Tibial nerve (tissue), 4 donors: Measurements from ENCODE around the gene TFPT. TPM values are rescaled to one million over a fixed set of nuclear protein-coding genes. Genes with fewer than 3 reads are reported as not detected.
A peak's percentile ranks its signal among the peaks of the same experiment; 100 is the strongest.

Experiments used
- DNase-seq, 2 donors: peaks; one replicate each; pipeline ENCODE4 v3.0.0-alpha.2; 2019; ENCODE audit warnings: low spot score in 2 of 2
- H3K27ac ChIP-seq, 4 donors: fragments of 200-600 bp; sonication (generic) in 3 of 4; one replicate each; pipeline ENCODE4 v1.5.1; 2017 to 2019; ENCODE audit warnings: mild to moderate bottlenecking in 1 of 4
- H3K27me3 ChIP-seq, 2 donors: fragments of 200-600 bp; sonication (generic) in 1 of 2; one replicate each; pipeline versions ENCODE4 v1.5.1 to v1.6.0; 2017 to 2019
- H3K36me3 ChIP-seq, 3 donors: fragments of 200-600 bp; sonication (generic); one replicate each; pipeline ENCODE4 v1.5.1; 2018 to 2019
- H3K4me1 ChIP-seq, 4 donors: fragments of 200-600 bp; sonication (generic) in 3 of 4; one replicate each; pipeline ENCODE4 v1.5.1; 2017 to 2019
- H3K4me3 ChIP-seq, 4 donors: fragments of 200-600 bp; sonication (generic) in 3 of 4; one replicate each; pipeline ENCODE4 v1.5.1; 2017 to 2019; ENCODE audit warnings: mild to moderate bottlenecking in 1 of 4, moderate library complexity in 1 of 4
- H3K9me3 ChIP-seq, 4 donors: fragments of 200-600 bp; sonication (generic) in 3 of 4; one replicate each; pipeline ENCODE4 v1.5.1; 2017 to 2019
- EP300 ChIP-seq, 2 donors: sonication (generic); formaldehyde crosslinking; IDR thresholded peaks; one replicate each; pipeline ENCODE4 v1.6.1; 2017; ENCODE audit warnings: antibody characterized with exemption in 2 of 2, mild to moderate bottlenecking in 1 of 2
- POLR2A ChIP-seq, 2 donors: fragments of 450-650 bp; IDR thresholded peaks; one replicate each; pipeline ENCODE4 v1.6.1; 2017; ENCODE audit warnings: antibody characterized with exemption in 2 of 2, mild to moderate bottlenecking in 2 of 2, moderate library complexity in 2 of 2
- WGBS, 2 donors: methylation state at CpG; one replicate each; pipeline ENCODE4 v1.1.5; 2018; 5-methylcytosine and 5-hydroxymethylcytosine counted together
- total RNA-seq, 4 donors: library from RNA; depleted of rRNA; stranded (reverse); fragments of >200 nt; gene quantifications; one replicate each; pipeline ENCODE4 v1.1.0, GENCODE V29; 2016
- TF ChIP-seq, protein P1 (sequence below), 5 experiments: fragments of 200-600 bp in 3 of 5; fragments of 450-650 bp in 2 of 5; sonication (generic) in 3 of 5; IDR thresholded peaks; one replicate each; pipeline ENCODE4 v1.5.1; 2016 to 2019; ENCODE audit warnings: antibody characterized with exemption in 5 of 5, mild to moderate bottlenecking in 3 of 5, moderate library complexity in 2 of 5

The TFPT gene
- total RNA-seq, 4 donors from 2014 or later: 9.6 to 19.0 (median 13.5) TPM

DNA sequence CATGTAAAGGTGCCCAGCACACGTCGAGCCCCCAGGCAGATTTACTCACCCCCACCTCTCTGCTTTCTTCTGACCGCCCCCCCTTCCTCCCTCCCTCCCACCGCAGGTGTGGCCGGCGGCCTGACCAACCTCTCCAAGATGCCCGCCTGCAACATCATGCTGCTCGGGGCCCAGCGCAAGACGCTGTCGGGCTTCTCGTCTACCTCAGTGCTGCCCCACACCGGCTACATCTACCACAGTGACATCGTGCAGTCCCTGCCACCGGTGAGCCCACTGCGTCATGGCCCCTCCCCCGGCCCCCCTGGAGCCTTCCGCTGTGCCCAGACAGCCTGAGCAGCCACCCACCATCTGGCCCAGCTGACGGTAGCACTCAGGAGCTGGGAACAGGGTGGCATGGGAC lies 8.9 kb upstream of the TFPT start:
- Histone ChIP-seq H3K27me3 (no peaks in the 10 kb centered on the region), H3K4me1 (no peaks in the 10 kb centered on the region), H3K4me3 (no peak overlapping the region), H3K36me3 (peaks cover 2 to 100% (median 43%) of the 10 kb centered on the region in 3 donors), H3K9me3 (no peaks in the 10 kb centered on the region), H3K27ac (no peak overlapping the region)
- 93 to 97% methylated on average over 12 to 19 of the region's 19 CpGs for WGBS, 2 donors
- no peak for DNase-seq
- TF ChIP-seq POLR2A (IDR thresholded peaks at IDR 0.05): no peak
- TF ChIP-seq, protein P1, sequence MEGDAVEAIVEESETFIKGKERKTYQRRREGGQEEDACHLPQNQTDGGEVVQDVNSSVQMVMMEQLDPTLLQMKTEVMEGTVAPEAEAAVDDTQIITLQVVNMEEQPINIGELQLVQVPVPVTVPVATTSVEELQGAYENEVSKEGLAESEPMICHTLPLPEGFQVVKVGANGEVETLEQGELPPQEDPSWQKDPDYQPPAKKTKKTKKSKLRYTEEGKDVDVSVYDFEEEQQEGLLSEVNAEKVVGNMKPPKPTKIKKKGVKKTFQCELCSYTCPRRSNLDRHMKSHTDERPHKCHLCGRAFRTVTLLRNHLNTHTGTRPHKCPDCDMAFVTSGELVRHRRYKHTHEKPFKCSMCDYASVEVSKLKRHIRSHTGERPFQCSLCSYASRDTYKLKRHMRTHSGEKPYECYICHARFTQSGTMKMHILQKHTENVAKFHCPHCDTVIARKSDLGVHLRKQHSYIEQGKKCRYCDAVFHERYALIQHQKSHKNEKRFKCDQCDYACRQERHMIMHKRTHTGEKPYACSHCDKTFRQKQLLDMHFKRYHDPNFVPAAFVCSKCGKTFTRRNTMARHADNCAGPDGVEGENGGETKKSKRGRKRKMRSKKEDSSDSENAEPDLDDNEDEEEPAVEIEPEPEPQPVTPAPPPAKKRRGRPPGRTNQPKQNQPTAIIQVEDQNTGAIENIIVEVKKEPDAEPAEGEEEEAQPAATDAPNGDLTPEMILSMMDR (IDR thresholded peaks at IDR 0.05): no peak
- no peak for TF ChIP-seq EP300 (IDR thresholded peaks at IDR 0.05)

DNA sequence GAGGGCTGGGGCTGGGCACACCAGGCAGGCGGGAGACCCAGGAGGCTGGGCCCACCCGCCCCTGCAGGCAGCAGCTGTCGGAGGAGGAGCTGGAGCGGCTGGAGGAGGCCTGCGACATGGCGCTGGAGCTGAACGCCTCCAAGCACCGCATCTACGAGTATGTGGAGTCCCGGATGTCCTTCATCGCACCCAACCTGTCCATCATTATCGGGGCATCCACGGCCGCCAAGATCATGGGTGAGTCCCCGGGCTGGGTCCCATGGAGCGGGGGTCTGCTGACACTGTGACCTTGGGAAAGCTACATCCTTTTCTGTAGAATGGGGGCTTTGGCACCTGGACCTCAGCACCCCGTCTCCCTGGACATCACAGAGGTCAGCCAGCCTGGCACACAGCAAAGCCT lies 8.2 kb upstream of the TFPT start:
- Histone ChIP-seq H3K27ac (no peak overlapping the region), H3K4me3 (no peak overlapping the region), H3K4me1 (no peaks in the 10 kb centered on the region), H3K36me3 (peaks cover 2 to 100% (median 36%) of the 10 kb centered on the region in 3 donors), H3K9me3 (no peaks in the 10 kb centered on the region), H3K27me3 (no peaks in the 10 kb centered on the region)
- WGBS, 2 donors: 92 to 94% methylated on average over 14 to 17 of the region's 17 CpGs
- no peak for DNase-seq
- TF ChIP-seq EP300 (IDR thresholded peaks at IDR 0.05): no peak
- TF ChIP-seq POLR2A (IDR thresholded peaks at IDR 0.05): no peak
- TF ChIP-seq, protein P1 (IDR thresholded peaks at IDR 0.05): no peak

DNA sequence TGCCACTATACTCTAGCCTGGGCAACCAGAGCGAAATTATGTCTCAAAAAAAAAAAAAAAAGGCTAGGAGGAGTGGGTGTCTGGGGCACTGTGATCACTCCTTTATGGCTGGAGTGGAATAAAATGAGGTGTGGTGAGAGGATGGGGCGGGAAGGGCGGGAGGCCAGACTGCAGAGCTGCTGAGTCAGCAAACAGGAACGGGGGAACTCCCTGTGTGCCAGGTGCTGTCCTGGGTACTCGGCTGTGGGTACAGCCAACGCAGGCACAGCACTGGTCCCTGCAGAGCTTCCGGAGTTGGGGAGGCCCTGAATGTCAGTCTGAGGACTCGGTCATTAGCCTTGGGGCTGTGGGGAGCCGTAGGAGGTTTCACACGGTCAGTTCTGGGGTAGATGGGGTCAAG lies 5.8 kb upstream of the TFPT start:
- WGBS, 2 donors: 90 to 93% methylated on average over 10 of the region's 10 CpGs
- no peak overlapping the region for H3K27ac ChIP-seq
- TF ChIP-seq POLR2A (IDR thresholded peaks at IDR 0.05): no peak
- TF ChIP-seq, protein P1 (IDR thresholded peaks at IDR 0.05): no peak
- H3K4me3 ChIP-seq: no peak overlapping the region
- peaks cover 2 to 84% (median 28%) of the 10 kb centered on the region in 3 donors for H3K36me3 ChIP-seq
- DNase-seq: no peak
- H3K4me1 ChIP-seq: peaks cover 0 to 10% (median 9%) of the 10 kb centered on the region in 4 donors
- H3K9me3 ChIP-seq: no peaks in the 10 kb centered on the region
- H3K27me3 ChIP-seq: no peaks in the 10 kb centered on the region

GRCh38 chr19:54114340-54115108 lies 933 bp downstream of the TFPT start:
- H3K4me3 ChIP-seq: peak overlapping the region; percentile 74 to 86 (median 77)
- TF ChIP-seq, protein P1 (IDR thresholded peaks at IDR 0.05): no peak
- TF ChIP-seq EP300 (IDR thresholded peaks at IDR 0.05) (no peak), POLR2A (IDR thresholded peaks at IDR 0.05) (no peak)
- H3K4me1 ChIP-seq: peaks cover 0 to 28% (median 25%) of the 10 kb centered on the region in 4 donors
- H3K9me3 ChIP-seq: no peaks in the 10 kb centered on the region
- 21 to 22% methylated on average over 26 to 27 of the region's 28 CpGs for WGBS, 2 donors
- H3K36me3 ChIP-seq: peaks cover 0 to 52% (median 7%) of the 10 kb centered on the region in 3 donors
- H3K27ac ChIP-seq: peak overlapping the region in 3 of 4 donors; percentile 81 to 99 (median 90)
- no peak for DNase-seq
- no peaks in the 10 kb centered on the region for H3K27me3 ChIP-seq

GRCh38 chr19:54109651-54110050 lies 5.8 kb downstream of the TFPT start:
- Histone ChIP-seq H3K27me3 (no peaks in the 10 kb centered on the region), H3K36me3 (peaks cover 0 to 82% (median 7%) of the 10 kb centered on the region in 3 donors), H3K27ac (no peak overlapping the region), H3K4me3 (no peak overlapping the region), H3K9me3 (no peaks in the 10 kb centered on the region), H3K4me1 (peaks cover 0 to 9% (median 8%) of the 10 kb centered on the region in 4 donors)
- WGBS, 2 donors: 67 to 70% methylated on average over 6 of the region's 6 CpGs
- DNase-seq: no peak
- no peak for TF ChIP-seq POLR2A (IDR thresholded peaks at IDR 0.05)
- TF ChIP-seq, protein P1 (IDR thresholded peaks at IDR 0.05): no peak
